ENCODE data around the gene TRAF3.
"Not testable (repeated sequence)": the region's sequence is repeated elsewhere in the genome, so short reads cannot be mapped to it uniquely, and the experiment has no call there.

TRAF3 gene

GRCh38 chr14:102805941-102806340 is 28.7 kb downstream of the TRAF3 start:
- DNase-seq (ENCODE audit: low spot score), result no peak

DNA sequence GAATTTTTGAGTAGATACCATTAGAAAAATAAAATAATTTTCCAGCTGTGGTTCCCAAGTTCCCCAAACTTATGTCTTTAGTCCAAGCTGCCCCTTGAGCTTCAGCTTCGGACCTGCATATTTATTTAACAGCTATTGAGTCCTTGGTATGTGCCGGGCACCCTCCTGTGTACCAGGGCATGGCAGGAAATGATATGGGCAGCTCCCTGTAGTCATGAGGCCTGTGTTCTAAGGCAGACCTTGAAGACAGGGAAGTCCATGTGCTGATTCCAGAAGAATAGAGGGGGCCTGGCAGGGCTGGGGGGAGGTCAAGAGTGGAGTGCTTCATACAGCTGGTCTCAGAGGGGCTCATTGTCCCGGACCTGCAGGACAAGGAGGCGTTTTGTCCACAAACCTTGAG is 29.2 kb downstream of the TRAF3 start:
- DNase-seq (ENCODE audit: low spot score), result no peak

DNA sequence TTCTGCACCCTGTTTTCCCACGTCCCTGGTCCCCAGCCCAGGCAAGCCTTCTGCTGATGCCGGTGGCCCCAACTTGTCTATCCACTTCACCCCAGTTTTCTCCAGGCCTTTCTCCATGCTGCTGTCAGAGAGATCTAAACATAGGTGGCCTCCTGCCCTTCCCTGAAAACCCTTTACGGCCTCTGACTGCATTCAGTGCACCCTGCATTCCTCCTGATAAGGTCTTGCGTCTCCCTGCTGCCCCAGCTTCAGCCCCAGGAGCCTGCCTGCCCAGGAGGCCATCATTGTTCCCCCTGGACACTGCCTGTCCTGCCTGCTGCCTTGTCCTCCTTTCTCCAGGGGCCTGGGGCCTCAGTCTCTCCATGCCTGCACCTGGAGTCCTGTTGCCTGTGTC is 29.8 kb downstream of the TRAF3 start:
- DNase-seq (ENCODE audit: low spot score), result no peak

DNA sequence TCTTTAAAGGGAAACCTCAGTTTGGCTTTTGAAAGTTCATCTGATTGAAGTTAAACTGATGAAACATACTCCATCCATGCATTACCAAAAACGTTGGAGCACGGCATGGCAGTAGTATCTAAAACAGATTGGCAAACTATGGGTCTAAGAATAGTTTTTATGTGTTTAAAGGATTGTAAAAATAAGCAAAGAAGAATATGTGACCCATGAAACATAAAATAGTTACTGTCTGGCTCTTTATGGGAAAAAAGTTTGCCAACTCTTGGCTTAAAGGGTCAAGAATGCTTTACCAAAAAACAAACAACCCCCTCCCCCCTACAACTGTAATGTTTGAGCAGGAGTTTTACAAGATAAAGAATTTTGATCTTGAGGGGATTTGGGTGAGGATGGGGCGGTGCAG is 32.6 kb downstream of the TRAF3 start:
- DNase-seq (ENCODE audit: low spot score), result no peak

GRCh38 chr14:102810523-102810922 is 33.3 kb downstream of the TRAF3 start:
- no peak for DNase-seq (ENCODE audit: low spot score)

- DNase-seq (ENCODE audit: low spot score), result no peak
Measured at GRCh38 chr14:102811254-102811963, 34.2 kb downstream of the TRAF3 start.

DNA sequence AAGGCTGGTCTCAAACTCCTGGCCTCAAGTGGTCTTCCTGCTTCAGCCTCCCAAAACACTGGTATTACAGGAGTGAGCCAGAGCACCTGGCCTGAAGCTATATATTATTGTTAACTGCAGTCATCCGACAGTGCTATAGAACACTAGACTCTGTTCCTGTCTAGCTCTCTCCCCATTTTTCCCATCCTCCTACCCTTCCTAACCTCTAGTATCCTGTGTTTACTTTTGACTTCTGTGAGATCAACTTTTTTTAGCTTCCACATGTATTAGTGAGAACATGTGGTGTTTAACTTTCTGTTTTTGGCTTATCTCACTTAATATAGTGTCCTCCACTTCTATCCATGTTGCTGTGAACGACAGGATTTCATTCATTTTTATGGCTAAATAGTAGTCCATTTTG is 34.7 kb downstream of the TRAF3 start:
- no peak for DNase-seq (ENCODE audit: low spot score)

DNA sequence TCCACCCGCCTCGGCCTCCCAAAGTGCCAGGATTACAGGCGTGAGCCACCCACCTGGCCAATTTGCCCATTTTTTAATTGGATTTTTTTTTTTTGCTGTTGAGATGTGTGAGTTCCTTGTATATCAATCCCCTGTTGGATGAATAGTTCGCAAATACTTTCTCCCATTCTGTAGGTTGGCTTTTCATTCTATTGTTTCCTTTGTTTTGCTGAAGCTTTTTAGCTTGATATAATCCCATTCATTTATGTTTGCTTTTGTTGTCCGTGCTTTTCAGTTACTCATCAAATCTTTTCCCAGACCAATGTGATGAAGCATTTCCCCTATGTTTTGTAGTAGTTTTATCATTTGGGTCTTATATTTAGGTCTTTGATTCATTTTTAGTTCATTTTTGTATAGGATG is 36.4 kb downstream of the TRAF3 start:
- no peak for DNase-seq (ENCODE audit: low spot score)

DNA sequence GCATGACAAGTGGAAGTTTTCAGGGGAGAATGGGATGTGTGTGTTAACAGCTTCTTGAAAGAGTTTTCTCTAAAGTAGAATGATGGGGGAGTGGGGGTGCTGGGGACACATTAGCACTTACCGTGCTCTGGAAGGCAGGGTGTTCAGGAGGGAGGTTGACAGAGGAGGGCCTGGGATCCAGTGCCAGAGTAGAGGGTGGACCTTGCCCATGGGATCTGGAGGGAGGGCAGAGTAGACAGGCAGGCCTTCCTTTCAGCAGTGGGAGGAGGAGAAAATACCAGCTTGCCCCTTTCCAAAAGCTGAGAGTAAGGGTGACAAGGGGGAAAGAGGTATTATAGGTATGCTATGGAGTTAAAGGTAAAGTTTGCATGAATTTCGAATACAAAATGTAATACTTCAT is 40.1 kb downstream of the TRAF3 start:
- DNase-seq (ENCODE audit: low spot score), result no peak

DNA sequence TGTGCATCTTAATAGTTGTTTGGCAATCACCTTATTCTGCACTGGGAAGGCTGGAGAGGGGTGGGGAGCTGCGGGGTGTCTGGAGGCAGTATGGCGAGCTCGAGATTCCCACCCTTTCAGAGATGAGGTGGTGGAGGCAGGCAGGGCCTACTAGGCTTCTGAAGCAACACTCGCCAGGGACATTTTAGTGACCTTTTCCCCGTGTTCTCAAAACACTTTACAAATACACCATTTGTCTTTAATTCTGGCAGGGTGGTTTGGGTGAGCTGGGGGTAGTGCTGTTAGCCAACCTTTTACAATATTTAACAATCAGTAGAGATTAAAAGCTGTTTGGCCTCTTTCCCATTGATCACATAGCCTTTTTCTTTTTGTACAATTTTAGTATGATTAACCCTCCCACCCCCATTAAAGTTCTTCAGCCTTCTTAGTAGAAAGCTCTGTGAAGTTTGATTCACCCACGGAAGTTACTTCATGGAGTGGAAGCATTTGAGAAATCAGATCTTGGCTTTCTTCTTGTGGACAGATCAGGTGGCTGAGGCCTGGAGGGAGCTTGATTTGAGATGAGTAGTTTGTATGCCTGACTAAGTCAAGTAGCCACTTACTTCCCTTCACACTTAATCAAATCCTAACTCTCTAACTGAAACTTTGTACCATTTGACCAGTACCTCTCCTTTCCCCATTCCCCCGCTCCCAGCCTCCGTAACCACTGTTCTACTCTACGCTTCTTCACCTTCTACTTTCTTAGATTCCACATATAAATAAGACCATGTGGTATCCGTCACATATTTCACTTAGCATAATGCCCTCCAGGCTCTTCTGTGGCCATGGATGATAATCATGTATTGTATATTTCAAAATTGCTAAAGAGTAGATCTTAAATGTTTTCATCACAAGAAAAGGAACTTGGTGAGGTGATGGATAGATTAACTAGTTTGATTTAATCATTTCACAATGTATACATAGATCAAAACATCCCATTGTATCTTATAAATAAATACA is 41.0 kb downstream of the TRAF3 start:
- DNase-seq (ENCODE audit: low spot score), result no peak

DNA sequence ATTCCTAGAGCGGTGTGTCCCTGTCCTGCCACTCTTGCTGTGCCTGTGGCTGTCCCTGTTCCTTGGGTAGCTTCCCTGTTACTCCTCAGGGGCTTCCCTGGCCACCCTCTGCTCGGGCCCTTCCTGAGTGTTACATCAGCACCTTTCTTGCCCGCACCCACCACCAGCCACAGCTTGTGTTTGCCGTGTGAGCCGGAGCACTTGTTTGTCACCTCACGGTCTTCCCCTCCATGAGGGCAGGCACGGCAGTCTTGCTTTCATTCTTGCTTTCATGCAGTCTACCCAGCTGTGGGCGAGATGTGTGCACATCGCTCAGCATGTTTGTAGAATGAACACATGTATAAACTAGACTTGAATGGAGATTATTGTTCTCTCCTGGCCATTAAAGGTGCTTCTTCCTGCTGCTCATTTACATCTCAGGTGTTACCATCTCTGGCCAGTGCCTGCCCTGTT is 42.0 kb downstream of the TRAF3 start:
- DNase-seq (ENCODE audit: low spot score), result no peak

DNA sequence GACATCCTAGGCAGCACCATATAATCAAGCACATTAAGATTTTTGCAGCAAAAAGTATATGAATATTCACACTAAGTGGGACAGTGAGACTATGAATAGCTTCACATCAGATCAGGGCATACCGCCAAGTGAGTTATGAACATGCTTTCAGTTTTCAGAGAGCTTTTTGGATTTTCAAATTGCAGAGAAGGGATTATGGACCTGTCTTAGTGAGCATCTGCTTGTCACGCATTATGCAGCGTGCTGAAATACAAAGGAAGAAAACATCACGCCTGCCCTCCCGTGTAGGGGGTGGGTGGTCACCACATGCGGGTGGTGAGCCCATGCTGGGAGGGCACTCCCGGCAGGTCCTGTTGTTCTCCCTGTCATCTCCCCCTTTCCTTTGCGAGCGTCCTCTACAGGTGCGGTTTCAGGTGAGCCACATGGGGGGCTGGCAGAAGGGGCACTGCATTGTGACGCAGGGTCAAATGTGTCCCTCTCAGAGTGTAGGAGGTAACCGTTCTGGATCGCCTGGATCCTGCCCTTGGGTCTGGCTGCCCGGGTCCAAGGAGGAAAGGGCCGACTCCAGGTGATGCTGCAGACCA is 42.6 kb downstream of the TRAF3 start:
- no peak for DNase-seq (ENCODE audit: low spot score)

DNA sequence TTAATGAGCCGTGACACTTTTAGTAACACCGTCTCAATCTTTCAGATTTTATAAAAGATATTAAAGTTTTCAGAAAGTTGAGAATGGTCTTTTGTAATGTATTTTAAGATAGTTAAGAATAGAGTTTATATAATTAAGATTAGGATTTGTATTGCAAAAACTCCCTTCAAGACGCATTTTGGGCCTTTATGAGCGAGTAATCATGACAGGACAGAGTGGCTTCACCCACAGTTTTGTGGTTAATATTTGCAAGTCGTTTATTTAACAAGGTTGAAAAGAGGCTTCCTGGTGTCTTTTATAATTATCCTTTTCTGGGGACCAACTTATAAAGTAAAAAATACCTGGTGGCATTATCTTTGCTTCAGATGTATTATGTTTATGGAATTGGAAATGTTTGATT is 44.0 kb downstream of the TRAF3 start:
- no peak for DNase-seq (ENCODE audit: low spot score)

DNA sequence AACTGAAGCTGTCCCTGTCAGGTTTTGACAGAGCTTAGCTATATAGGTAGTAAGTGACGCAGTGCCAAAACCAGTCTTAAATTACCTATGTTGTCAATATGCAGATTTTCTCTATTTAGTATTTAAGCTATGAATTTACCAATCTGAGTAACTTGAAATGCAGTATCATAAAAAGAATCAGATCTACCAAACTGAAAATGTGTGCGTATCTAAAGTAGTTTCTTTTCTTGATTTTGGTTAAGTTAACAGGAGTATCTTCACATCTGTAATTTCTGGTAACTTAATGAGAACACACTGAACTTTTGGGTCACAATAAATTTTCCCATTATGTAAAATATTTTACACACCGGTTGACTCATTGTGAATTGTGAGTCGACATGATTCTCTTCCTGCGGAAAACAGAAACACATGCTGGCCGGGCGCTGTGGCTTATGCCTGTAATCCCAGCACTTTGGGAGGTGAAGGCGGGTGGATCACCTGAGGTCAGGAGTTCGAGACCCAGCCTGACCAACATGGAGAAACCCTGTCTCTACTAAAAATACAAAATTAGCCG is 45.1 kb downstream of the TRAF3 start:
- no peak for DNase-seq (ENCODE audit: low spot score)

DNA sequence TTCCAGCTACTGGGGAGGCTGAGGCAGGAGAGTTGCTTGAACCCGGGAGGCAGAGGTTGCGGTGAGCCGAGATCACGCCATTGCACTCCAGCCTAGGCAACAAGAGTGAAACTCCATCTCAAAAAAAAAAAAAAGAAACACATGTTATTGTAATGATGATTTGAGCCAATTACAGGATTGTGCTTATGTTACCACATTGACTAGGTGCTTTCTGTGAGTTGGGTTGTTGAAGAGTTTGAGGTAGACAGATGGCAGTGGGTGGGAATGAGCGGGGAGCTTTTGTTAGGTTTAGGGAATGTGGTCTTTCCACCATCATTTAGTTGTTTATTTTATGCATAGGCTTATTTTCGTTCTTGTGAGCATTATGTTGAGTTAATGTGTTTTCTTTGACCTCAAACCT is 45.6 kb downstream of the TRAF3 start:
- DNase-seq (ENCODE audit: low spot score), result not testable (repeated sequence)

DNA sequence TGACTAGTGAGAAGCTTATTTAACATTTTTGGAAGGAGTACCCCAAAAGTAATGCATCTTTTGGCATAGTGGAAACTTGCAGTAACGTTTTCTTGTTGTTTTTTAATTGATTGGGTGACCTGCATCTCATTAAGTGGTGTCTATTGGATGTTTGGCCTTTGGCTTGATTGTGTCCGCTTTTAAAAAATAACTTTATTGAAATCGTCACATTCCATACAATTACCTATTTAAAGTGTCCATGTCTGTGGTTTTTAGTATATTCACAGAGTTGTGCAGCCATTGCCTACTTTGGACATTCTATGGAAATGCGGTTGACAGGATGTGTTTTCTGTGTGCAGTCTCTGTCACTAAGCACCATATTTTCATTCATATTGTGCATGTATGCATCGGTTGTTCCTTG is 46.3 kb downstream of the TRAF3 start:
- no peak for DNase-seq (ENCODE audit: low spot score)

DNA sequence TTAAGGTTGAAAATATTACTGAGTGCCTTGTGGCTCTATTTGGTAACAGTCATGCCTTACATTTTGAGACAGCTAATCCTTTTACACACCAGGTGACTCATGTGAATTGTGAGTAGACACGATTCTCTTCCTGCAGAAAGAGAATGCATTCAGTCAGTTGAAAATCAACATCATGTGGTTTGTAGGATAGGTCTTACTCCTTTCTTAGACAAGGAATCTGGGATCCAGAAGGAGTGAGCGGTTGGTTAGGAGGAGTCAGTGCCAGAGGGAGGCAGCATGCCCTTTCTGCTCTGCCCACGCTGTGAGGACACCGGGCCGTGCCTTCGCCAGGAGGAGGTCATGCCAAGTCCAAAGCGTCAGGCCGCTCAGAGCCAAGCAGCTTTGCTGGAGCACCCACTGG is 47.6 kb downstream of the TRAF3 start:
- DNase-seq (ENCODE audit: low spot score), result peak; percentile 88

DNA sequence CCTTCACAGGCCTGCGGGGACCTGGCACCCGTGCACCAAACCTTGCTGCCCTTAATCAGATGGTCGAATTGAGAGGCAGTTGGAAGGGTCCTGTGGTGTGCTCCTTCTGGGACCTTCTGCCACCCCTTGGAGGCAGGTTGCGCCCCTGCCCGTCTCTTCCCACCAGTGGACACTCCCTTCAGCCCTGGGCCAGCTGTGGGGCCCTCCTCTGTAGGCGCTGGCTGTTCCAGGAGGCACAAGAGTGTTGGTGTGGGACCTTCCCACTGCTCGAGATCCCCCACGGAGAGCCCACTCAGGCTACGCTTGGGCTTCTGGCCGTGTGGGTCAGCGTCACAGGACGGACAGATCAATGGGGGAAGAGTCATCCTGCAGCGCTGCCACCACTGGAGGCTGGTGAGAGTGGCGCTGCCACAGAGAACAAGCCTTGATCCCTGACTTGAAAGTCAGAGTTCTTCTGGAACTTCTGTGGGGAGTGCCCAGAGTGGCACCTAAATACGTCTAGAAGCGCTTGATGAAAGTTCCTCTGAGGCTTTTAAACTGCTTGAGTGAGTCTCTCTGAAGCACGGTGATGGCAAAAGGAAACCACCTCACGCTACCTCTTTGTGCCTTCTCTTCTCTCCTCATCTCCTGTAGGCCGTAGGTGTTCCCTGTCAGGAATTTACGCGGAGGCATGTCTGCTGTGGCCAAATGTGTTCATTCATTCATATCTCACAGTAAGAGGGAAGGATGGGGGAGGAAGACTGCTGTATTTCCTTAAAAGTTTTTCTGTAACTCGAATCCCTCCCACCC is 48.3 kb downstream of the TRAF3 start:
- no peak for DNase-seq (ENCODE audit: low spot score)

DNA sequence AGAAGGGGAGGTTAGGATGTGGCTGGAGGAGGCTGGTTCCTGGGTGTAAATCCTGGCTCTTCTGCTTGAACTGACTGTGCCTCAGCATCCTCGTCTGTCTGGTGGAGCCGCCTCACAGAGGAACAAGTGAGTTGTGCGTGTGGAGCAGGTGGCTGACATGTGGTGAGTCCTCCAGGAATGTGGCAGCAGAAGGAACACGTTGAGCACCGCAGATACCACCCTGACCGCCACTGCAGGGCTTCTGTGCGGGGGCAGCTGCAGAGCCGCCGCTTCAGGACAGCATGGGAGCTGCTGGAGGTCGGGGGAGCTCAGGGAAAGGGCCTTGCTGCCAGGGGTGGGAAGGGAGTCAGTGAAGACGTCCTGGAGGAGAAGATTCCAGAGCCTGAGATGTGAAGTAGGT is 48.9 kb downstream of the TRAF3 start:
- DNase-seq (ENCODE audit: low spot score), result no peak

DNA sequence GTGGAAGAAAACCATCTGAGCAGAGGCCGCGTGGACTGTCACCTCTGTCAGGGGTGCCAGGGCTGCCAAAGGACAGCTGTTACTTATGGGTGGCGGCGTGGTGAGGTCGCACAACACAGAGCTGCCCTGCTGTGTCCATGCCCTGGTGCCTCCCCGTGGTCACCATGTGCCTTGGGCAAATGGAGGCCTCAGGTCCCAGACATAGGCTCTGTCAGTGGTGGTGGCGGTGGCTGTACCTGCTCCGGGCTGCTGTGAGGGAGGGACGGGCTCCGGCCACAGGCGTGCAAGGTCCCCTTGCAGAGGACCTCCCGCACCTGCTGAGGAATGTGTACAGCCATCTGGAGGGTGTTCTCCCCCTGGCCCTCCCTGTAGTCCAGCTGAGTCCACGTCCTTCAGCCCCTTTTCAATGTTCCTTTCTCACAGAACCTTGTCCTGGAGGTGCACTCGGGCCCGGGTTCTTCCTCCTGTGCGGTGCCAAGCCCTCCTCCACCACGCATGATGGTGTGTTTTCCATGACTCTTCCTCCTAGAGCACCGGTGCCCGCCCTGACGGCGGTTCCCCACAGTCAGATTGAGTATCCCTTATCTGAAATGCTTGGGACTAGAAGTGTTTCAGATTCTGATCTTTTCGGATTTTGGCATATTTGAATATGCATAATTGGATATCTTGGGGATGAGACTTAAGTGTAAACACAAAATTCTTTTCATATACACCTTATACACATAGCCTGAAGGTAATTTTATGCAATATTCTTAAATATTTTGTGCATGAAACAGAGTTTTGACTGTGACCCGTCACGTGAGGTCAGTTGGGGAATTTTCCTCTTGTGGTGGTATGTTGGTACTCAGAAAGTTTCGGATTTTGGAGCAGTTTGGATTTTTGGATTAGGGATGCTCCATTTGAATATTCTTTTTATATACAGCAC is 49.8 kb downstream of the TRAF3 start:
- no peak for DNase-seq (ENCODE audit: low spot score)

DNA sequence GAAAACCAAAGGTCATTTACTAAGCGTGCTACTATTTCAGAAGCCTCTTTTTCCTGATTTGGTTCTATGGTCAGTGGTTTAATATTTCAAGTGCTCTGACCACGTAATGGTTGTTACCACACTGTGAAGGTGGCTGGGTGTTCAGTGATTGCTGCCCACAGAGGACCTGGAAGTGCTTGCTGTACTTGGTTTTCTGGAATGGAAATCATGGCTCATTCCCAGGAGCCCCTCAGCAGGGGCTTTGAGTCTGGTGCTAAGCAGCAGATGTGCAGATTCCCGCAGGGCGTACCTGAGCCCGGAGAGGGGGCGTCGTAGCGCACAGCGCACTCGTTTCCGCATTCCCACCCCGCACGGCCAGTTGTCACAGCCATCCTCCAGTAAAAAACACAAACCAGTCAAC is 50.5 kb downstream of the TRAF3 start:
- DNase-seq (ENCODE audit: low spot score), result no peak
